HG03103 (cell line): Measurements from ENCODE around the gene KIF26B.

Experiments used
- ATAC-seq: cut with Tn5 transposase; IDR thresholded peaks from one replicate; pipeline ENCODE4 v1.9.1; 2021; ENCODE audit warnings: low read depth; ENCODE audit not compliant: unreplicated experiment

Gene KIF26B

DNA sequence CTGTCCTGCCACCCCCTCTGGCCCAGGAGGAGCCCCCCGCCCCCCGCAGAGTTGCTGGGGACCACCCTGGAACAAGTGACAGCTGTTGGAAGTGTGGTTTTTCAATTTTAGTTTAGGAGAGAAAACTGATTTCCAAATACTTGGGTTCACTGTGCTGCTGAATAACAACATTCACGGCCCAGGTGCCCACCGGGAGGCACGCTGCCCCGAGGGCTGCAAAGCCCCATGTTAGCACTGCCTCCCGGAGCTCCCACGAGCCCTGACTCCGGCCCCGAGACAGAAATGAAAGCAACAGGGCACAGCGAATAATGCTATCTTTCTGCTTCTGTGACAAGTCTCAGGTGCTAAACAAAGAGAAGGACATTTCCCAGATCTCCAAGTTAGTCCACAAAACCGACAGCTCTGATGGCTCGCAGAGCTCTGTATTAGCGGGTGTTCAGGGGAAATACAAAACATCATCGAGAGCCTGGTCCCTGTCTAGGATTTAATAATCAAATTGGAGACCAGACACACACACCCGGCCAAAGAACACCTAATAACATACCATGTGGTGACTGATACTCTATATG lies 451.5 kb downstream of the KIF26B start:
- ATAC-seq: no peak

DNA sequence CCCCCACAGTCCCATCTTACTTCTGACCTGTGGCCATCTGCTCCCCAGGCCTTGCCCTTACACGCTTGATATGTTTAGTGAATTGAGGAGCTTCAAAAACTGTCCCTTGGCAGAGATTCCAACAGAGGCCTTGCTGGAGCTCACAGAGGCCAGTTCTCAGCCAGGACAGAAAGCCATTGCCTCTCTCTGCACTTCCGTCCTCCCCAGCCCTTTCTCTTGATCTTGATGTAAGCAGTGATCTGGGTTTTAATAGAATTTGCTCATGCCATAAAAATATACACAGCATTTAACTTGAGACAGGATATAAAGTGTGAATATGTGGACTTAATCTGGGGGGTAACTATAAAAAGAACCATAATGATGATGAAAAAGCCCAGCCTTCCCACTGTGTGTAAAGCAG lies 453.5 kb downstream of the KIF26B start:
- no peak for ATAC-seq

DNA sequence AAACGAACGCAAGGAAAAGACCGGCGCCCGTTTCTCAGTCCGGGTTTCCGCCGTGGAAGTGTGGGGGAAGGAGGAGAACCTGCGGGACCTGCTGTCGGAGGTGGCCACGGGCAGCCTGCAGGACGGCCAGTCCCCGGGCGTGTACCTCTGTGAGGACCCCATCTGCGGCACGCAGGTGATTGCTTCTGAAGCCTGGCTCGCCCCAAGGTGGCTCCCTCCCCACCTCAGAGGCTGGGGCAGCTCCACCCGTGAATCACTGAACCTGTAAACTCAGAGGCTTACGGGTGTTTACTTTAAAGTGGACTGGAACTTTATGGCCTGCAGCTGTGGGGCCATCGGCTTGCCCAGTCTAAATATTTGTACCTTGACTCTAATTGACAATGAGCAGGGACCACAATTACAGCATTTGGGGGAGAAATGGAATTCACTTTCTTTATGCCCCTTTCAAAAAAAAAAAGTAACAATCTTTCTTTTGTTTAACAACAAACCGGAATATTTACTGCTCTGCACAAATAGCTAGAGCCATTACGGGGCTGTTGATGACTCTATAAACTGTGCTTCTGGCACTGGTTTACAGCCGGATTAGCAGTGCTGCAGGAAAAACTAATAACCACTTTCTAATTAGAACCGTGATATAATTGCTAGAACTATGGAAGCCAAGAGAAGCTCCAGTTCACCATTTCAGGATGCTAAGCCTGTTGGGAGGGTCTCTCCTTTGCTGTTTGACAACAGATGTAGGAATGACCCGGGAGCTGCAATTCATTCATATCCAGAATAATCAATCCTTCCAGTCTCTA lies 454.8 kb downstream of the KIF26B start:
- ATAC-seq: no peak

DNA sequence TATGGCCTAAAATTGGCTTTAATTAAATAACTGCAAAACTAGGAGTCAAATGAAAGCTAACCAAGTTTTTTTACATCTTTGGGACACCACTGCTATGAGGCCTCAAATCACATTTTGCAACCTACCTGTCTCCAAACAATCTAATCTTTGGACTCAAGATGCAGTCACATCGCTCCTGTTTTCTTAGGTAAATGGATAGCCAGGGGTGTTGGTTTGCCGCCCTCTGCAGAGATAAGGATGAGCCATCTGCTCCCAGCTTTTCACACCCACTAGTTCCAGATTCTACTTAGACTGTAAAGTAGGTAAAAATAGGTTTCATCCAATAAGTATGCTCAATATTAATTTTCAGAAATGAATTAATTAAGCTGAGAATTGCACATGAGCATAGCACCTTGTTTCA lies 456.5 kb downstream of the KIF26B start:
- ATAC-seq: no peak

DNA sequence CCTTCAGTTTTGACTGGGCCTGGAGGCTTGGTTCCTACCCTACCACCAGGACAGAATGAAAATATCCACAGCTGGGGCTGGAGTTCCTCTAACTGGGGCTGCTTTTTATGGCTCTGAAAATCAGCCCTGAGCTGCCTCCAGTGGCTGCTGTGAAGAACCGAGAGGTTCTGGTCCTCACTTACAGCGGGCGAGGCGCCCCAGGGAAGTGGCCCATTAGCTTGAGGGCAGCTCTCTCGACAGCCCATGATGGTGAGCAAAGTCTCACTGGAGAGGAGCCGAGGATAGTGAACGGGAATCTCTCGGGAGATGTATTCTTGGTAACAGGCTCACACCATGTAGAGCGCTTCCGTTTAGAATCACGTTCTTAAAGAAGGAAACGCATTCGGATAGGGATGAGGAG lies 459.7 kb downstream of the KIF26B start:
- ATAC-seq: no peak

DNA sequence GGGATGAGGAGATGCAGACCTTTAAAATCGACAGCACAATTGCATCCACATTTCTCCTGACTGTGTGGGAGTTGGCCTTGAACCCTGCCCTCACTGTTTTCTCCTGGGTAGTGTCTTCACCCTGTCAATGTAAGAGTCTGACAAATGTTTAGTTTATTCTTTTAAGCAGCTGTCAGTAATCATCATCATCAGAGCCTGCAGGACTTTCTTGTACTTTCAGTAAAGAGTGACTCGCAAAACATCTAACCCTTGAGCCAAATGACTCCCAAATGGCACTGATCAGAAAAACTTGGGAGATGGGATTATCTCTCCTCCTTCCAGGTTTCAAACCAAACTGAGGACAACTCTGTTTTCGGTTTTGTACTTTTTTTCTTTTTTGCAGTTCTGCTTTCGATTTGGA lies 460.2 kb downstream of the KIF26B start:
- no peak for ATAC-seq

DNA sequence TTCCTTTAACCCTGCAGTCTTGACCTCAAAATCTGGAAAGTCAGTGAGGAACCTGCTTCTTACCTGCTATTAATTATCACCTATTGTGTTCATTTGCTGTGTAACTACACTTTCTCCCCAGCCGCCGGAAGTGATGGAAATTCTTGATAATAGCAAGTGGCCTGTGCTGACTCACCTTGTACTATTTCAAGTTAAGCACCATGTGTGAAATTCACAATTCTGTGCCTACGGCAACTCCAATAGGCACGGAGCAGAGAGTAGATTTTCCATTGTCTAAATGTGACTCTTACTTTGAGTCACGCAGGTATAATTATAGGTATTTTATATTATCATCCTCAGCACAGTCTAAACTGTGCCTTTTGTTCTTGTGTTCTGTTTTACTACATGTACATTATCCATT lies 466.8 kb downstream of the KIF26B start:
- no peak for ATAC-seq

DNA sequence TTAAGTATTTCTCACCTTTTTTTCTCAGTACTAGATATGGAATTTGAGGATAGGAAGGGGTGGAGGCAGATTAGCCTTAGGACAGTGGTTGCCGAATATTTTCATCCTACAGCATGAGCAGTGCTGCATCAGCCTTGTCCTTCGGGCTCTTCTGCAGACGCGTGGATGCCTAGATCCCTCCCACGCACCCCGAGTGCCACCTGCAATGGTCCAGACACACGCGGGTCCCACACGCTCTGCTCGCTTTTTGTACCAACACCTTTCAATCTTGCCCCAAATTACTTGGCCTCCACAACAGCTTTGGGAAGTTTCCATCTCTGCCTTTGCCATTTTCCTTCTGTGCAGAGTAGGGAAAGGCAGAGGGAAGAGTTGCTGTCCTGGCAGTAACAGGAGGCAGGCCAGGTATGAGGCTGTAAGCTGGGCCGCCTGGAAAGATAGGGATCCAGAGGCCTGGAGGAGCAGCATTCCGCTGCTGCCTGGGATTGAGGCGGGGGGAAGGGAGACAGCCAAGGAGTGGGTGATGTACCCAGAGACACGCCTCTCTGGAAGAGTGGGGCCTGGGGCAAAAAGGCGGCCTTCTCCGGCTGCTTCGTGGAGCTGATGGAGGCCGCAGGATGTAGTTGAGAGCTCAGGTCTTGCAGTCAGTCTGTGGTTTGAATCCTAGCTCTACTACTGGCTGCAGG lies 467.7 kb downstream of the KIF26B start:
- no peak for ATAC-seq

DNA sequence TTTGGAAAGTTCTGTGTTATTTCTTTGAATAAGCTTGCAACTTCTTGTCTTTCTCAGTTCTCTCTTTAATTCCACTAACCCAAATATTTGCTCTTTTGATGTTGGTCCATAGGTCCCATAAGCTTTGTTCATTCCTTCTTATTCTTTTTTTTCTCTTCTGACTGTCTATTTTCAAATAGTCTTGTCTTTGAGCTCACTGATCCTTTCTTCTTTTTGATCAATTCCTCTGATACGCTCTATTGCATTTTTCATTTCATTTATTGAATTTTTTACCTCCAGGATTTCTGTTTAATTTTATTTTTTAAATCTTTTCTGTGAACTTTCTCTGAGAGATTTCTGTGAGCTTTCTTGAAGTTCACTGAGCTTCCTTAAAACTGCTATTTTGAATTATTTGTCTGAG lies 486.6 kb downstream of the KIF26B start:
- no peak for ATAC-seq

DNA sequence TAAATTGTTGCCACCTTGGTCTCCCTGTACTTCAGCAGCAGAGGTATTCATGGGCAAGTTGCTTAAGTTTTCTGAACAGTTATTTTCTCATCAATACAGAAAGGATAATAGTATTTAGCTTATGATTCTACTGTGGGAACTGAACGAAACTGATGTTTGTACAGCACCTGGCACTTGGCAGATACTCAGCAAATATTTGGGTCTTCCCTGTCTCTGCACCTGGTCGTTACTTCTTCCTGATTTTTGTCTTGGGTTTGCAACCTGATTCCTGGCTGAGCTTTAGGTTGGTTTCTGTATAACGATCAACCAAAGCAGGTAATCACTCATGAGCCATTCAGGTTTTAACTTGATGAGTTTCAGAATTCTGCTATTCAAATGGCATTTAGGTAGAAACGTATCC lies 490.6 kb downstream of the KIF26B start:
- ATAC-seq: peak; percentile 7

DNA sequence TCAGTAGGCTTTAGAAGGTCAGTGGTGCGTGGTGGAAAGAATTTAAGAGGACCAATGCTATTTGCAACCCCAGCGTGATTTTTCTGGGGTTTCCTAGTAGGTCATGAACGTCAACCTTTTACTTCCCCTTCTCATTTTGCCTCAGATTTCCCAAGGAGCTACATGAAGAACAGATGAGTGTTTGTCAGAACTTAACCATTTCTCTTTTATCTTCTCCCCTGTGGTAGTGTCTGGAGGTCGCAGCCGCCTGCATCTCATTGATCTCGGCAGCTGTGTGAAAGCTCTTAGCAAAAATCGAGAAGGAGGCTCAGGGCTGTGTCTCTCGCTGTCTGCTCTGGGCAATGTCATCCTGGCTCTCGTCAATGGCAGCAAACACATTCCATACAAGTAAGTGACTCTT lies 491.1 kb downstream of the KIF26B start:
- ATAC-seq: peak; percentile 49

DNA sequence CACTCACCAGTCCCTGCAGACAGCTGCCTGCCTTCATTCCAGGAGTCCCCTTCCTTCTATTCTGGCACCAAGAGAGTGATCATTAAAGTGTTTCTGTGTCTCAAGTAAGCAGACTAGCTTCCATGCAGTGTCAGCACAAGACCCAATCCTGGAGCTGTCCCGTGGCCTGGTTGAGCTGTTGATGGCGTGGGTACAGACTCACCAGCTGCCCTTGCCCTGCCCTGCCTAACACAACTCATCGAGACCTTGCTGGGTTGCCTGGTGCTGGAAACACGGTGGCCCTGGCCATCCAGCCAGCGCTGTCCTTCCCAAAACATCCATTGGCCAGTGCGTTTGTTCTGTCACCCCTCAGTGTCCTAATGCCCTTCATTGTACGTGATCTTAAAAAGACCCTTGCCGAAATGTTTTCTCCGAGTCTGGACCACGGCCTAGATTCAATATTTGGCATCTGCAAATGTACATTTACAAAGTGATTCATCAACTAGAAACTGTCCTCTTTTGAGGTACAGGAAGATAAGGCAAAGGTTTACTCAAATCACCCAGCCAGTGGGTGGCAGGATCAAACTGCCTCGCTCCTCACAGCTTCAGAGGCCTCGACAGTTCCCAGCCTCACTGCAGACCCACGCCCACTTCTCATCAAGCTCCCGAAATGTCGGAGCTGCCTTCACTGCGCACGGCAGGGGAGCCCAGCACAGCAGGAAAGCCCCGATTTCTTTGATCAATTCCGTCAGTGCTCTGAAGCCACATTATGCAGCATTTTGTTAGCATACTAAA lies 494.2 kb downstream of the KIF26B start:
- no peak for ATAC-seq

DNA sequence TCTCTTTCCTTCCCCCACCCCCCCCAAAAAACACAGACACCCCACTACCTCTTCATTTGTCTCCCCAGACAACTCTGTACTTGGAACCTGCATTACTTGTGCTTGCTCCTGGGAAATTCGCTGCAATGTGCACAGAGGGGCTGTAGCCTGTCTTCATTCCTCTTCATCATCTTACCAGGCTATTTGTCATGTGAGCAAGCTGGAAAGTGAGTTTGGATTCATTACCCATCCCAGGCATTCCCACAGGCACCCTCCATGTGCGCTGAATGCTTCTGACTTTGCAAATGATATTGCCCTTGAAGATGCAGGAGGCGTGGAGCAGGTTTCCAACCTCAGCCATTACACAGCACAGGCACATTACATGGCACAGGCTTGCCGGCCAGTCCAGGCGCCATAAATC lies 494.9 kb downstream of the KIF26B start:
- ATAC-seq: no peak

DNA sequence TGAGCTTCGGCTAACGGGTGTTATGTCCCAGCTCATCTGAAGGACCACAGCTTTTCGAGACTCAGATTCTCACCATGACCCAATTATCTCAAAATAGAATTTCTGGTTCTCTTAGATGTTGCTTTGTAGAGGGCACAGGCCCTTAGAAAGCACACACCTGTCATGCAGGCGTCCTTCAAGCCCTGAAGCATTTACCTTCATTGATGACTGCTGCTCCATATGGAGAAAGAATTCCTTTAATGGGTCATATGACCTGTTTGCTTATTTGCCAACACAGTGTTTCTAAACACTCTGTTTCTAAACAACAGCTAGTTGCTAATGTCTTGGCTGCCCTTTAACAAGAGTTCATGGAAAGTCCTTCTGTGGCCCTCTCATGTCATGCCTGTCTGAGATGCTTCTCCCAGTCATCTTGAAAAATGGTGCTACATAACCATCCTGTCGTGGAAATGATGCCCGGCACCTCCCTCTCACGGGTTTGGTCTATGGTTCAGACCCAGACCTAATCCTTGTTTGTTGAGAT lies 495.7 kb downstream of the KIF26B start:
- no peak for ATAC-seq

DNA sequence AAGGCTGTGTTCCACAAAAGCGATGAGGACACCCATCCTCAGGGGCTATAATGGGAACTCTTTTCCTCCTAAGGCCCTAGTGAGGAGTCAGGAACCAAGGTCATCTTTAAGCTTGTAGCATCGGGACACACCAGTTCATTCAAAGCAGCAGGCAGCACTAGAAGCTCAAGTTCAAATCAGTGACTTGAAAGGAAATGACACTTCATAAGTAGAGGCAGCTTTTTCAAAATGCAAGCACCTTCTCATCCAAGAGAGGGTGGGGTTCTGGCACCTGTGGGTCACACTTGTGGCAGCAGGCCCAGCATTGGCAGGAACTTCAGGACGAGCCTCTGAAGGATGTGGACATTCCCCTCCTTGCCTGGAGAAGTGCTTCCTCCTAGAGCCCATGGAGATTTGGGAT lies 496.3 kb downstream of the KIF26B start:
- ATAC-seq: no peak

DNA sequence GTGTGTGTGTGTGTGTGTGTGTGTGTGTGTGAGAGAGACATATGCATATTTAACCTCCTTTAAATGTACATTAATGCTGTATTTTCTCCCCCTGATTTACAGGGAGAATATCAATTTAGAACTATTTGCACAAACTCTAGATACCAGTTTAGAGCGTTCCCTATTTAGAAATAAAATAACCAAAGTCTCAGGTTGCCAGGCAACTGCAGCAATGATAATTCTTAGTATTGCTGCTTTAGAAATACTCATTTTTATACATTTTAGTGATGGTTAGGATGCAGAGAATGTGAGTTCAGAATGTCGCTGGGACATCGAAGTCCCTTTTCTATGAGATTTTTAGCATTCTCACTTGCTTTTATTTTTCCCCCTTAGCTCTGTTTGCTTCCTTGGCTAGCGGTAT lies 497.3 kb downstream of the KIF26B start:
- ATAC-seq: no peak

DNA sequence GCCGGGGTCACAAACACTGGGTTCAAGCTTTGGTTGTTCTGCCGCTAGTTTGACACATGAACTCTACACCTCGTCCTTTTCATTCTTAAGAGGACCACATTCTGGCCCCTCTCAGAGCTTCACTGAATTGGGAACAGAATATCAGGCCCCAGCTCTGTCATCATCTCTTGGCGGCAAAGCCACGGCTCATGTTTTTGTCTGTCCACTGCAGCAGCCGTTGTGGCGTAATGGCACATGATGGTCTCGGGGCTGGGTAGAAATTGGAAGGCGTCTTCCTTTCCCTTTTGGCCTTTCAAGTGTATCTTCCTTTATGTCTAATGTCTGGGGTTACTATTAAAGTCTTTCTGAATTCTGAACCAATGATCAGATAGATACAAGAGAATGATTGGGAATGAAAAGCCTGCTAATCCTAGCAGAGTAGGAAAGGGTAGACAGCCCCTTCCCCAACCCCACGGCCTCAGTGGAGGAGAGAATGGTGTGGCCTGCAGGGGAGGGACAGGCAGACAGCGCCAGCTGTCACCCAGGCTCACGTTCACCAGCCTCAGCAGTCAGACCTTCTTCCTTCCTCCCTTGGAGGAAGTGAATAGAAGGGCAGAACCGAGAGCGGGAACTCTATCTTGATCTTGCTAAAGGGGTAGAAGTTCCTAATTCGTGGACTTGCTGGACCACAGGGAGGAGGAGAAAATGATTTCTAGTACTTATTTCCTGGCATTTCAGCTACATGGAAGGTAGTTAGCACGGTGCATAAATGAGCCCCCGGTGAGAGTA lies 498.1 kb downstream of the KIF26B start:
- no peak for ATAC-seq

DNA sequence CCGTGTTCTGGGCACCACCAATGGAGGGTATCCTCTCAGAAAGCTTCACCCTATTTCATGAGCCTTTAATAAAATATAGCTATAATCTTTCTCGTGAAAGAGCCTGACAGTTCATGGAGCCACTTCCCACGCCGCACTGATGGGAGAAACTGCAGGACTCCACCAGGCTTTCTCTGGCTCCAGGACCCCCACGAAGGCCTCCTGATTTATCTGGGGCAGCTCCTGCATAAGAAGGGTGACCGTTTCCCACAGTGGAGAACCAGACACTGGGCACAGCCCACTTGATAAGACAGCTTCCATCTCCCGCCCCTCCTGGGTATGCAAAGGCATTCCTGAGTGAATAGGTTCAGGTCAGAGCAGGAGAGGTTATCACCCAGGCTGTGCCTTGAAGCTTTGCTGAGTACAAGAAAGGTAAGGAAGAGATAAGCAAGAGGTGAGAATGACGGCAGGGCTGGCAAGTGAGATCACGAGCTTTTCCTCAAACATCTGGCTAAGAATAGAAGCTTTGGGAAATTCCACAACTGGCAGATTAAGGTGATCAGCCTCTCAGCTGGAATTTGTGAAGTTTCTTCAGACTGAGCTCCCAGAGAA lies 499.8 kb downstream of the KIF26B start:
- no peak for ATAC-seq

DNA sequence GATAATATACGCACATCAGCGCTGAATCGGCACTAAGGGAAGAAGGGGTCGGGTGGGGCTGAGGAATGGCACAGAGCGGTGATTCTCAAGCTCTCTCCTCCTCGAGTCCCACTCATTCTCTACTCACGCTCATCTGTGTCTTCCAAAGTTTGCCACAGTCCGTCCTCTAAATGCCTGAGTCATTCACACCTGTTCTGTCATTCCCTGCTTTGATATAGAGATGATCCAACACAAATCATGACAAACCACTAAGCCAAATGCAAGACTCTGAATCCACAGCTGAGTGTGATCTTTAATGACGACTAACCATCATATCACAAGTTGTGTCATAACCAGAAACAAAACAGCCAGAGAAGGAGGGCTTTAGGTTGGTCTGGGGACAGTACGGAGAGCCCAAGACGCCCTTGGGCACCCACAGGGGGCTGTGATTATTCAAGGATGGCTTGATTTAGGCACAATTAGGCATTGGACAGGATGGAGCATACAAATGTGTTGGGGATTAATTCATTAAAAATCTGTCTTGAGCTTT lies 501.5 kb downstream of the KIF26B start:
- ATAC-seq: no peak

DNA sequence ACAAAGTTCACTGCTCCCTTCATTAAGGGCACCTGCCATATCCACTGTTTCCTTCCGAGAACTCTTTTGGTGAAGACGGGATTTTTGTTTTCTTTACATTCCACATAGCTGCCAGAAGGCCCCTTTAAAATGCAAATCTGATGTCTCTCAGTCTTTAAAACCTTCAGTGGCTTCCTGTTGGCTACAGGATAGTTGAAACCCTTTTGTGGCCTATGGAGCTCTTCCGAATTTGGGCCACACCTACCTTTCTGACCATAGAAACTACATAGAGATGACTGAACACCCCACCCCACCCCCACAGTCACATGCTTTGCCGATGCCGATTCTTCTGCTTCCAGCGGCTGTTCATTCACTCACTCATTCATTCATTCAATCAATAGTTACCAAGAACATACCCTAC lies 502.6 kb downstream of the KIF26B start:
- no peak for ATAC-seq
